ENCODE data around the gene DIAPH1.

DIAPH1 gene

GRCh38 chr5:141618804-141619554 is at the start of gene DIAPH1 (continued):
- TF ChIP-seq CTCF (tag by site-specific recombination; IDR thresholded peaks at IDR 0.05) = peak; percentile 99
- TF ChIP-seq SP2 (tag by site-specific recombination; IDR thresholded peaks at IDR 0.05) = peak; percentile 93
- TF ChIP-seq KLF9 (tag by site-specific recombination; IDR thresholded peaks at IDR 0.05; ENCODE audit: low read depth) = peak; percentile 98
- TF ChIP-seq ZFHX2 (tag by site-specific recombination; conservative IDR thresholded peaks at IDR 0.05) = peak; percentile 99
- TF ChIP-seq KLF16 (tag by site-specific recombination; IDR thresholded peaks at IDR 0.05) = peak; percentile 97
- peak; percentile 53; the same call in 1 of the 2 replicates for TF ChIP-seq ZNF184 (tag by site-specific recombination; IDR thresholded peaks at IDR 0.05)
- TF ChIP-seq KLF1 (tag by site-specific recombination; IDR thresholded peaks at IDR 0.05) = peak; percentile 91
- peak; percentile 87 for TF ChIP-seq ZBTB11 (tag by site-specific recombination; conservative IDR thresholded peaks at IDR 0.05; ENCODE audit: low read depth)
- TF ChIP-seq IKZF3 (tag by site-specific recombination; IDR thresholded peaks at IDR 0.05) = peak; percentile 50
- TF ChIP-seq ZNF677 (tag by site-specific recombination; IDR thresholded peaks at IDR 0.05) = no peak
- TF ChIP-seq YY2 (tag by site-specific recombination; IDR thresholded peaks at IDR 0.05) = peak; percentile 89
- TF ChIP-seq ZNF433 (tag by site-specific recombination; IDR thresholded peaks at IDR 0.05; ENCODE audit: low read depth) = no peak
- TF ChIP-seq ZNF785 (tag by site-specific recombination; IDR thresholded peaks at IDR 0.05) = 0 out of 2 replicates have a peak, but pooled peaks have one; percentile 31
- TF ChIP-seq ZBTB17 (tag by site-specific recombination; IDR thresholded peaks at IDR 0.05) = peak; percentile 57; the same call in 1 of the 2 replicates
- TF ChIP-seq KLF8 (tag by site-specific recombination; IDR thresholded peaks at IDR 0.05) = peak; percentile 98
- peak; percentile 62 for TF ChIP-seq ZNF449 (tag by site-specific recombination; IDR thresholded peaks at IDR 0.05)
- peak; percentile 91 for TF ChIP-seq ZSCAN30 (tag by site-specific recombination; IDR thresholded peaks at IDR 0.05)
- TF ChIP-seq ZNF549 (tag by site-specific recombination; IDR thresholded peaks at IDR 0.05) = 0 out of 2 replicates have a peak, but pooled peaks have one; percentile 38
- no peak for TF ChIP-seq ZBTB1 (tag by site-specific recombination; IDR thresholded peaks at IDR 0.05)
- TF ChIP-seq, protein P1, sequence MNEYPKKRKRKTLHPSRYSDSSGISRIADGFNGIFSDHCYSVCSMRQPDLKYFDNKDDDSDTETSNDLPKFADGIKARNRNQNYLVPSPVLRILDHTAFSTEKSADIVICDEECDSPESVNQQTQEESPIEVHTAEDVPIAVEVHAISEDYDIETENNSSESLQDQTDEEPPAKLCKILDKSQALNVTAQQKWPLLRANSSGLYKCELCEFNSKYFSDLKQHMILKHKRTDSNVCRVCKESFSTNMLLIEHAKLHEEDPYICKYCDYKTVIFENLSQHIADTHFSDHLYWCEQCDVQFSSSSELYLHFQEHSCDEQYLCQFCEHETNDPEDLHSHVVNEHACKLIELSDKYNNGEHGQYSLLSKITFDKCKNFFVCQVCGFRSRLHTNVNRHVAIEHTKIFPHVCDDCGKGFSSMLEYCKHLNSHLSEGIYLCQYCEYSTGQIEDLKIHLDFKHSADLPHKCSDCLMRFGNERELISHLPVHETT (tag by site-specific recombination; IDR thresholded peaks at IDR 0.05) = peak; percentile 88
- TF ChIP-seq ZNF571 (tag by site-specific recombination; IDR thresholded peaks at IDR 0.05) = no peak
- peak; percentile 28; the same call in 1 of the 2 replicates for TF ChIP-seq ZNF398 (tag by site-specific recombination; IDR thresholded peaks at IDR 0.05)
- no peak for TF ChIP-seq ZNF18 (tag by site-specific recombination; IDR thresholded peaks at IDR 0.05)
- peak; percentile 39 for TF ChIP-seq ZNF654 (tag by site-specific recombination; IDR thresholded peaks at IDR 0.05; ENCODE audit: low read depth)
- peak; percentile 17; the same call in 1 of the 2 replicates for TF ChIP-seq ZNF335 (tag by site-specific recombination; conservative IDR thresholded peaks at IDR 0.05)
- peak; percentile 90 for TF ChIP-seq SP7 (tag by site-specific recombination; IDR thresholded peaks at IDR 0.05)
- peak; percentile 88 for TF ChIP-seq ZNF24 (tag by site-specific recombination; IDR thresholded peaks at IDR 0.05)
- TF ChIP-seq ZNF121 (tag by site-specific recombination; IDR thresholded peaks at IDR 0.05) = 0 out of 2 replicates have a peak, but pooled peaks have one; percentile 38
- no peak for TF ChIP-seq ZNF768 (tag by site-specific recombination; IDR thresholded peaks at IDR 0.05)
